Left ventricle myocardium inferior (tissue), 1 donor: Measurements from ENCODE around the gene PID1. TPM values are rescaled to one million over a fixed set of nuclear protein-coding genes. Genes with fewer than 3 reads are reported as not detected.

ENCODE experiments used
- DNase-seq: peaks from one replicate; pipeline ENCODE4 v3.0.0-alpha.2; 2020
- H3K27ac ChIP-seq: fragments of 200-600 bp; replicated peaks from 2 replicates; pipeline ENCODE4 v1.8.0; 2021
- H3K27me3 ChIP-seq: fragments of 200-600 bp; 2 replicates; pipeline ENCODE4 v1.8.0; 2021; ENCODE audit warnings: low read depth
- H3K36me3 ChIP-seq: fragments of 200-600 bp; 2 replicates; pipeline ENCODE4 v1.8.0; 2021
- H3K4me1 ChIP-seq: fragments of 200-600 bp; 2 replicates; pipeline ENCODE4 v1.8.0; 2021
- H3K4me3 ChIP-seq: fragments of 200-600 bp; 2 replicates; pipeline ENCODE4 v1.8.0; 2021; ENCODE audit warnings: mild to moderate bottlenecking, moderate library complexity
- H3K9me3 ChIP-seq: fragments of 200-600 bp; replicated peaks from 2 replicates; pipeline ENCODE4 v1.8.0; 2021
- CTCF ChIP-seq: fragments of 200-600 bp; IDR thresholded peaks from 2 replicates; pipeline ENCODE4 v1.8.0; 2021; ENCODE audit warnings: antibody characterized with exemption, mild to moderate bottlenecking, borderline replicate concordance
- intact Hi-C: fragments of 100-400 bp; cut with micrococcal nuclease; formaldehyde crosslinking; loops from one replicate; pipeline ENCODE4 v1.11.0; 2022
- total RNA-seq: library from RNA; stranded (reverse); fragmentation: NEBNext Ultra II Directional; extraction: Animal tissue kit (Norgen Biotek cat#: 25700); gene quantifications from one replicate; pipeline ENCODE4 v1.2.1, GENCODE V29; 2021
- donor health status: DM: no; HTN: yes; CAD: no; lungs with severe emphysema.

Gene PID1
- total RNA-seq, 1 donor from 2014 or later, result 7.8 TPM

- peaks cover 56% of the 10 kb centered on the region for H3K4me1 ChIP-seq
- H3K36me3 ChIP-seq, result no peaks in the 10 kb centered on the region
- DNase-seq, result no peak
- H3K27ac ChIP-seq, result peak overlapping the region; percentile 62
- intact Hi-C loops, result no loop called here
- TF ChIP-seq CTCF, result no peak
- peaks cover under 1% of the 10 kb centered on the region for H3K9me3 ChIP-seq
- no peak overlapping the region for H3K4me3 ChIP-seq
- no peaks in the 10 kb centered on the region for H3K27me3 ChIP-seq
Measured at GRCh38 chr2:229087843-229088516, 183.1 kb downstream of the PID1 start.

GRCh38 chr2:229087267-229087666 lies 183.8 kb downstream of the PID1 start:
- Histone ChIP-seq H3K36me3 (no peaks in the 10 kb centered on the region), H3K27me3 (no peaks in the 10 kb centered on the region), H3K4me3 (no peak overlapping the region), H3K27ac (peak overlapping the region; percentile 62), H3K4me1 (peaks cover 56% of the 10 kb centered on the region), H3K9me3 (peaks cover 8% of the 10 kb centered on the region)
- no peak for DNase-seq
- intact Hi-C loops, result no loop called here
- no peak for TF ChIP-seq CTCF

- intact Hi-C loops, result no loop called here
- no peak for TF ChIP-seq CTCF
- no peak for DNase-seq
- Histone ChIP-seq H3K9me3 (peaks cover 14% of the 10 kb centered on the region), H3K27ac (no peak overlapping the region), H3K4me3 (no peak overlapping the region), H3K27me3 (no peaks in the 10 kb centered on the region), H3K4me1 (peaks cover 62% of the 10 kb centered on the region), H3K36me3 (no peaks in the 10 kb centered on the region)
Measured at GRCh38 chr2:229085439-229085838, 185.6 kb downstream of the PID1 start.

DNA sequence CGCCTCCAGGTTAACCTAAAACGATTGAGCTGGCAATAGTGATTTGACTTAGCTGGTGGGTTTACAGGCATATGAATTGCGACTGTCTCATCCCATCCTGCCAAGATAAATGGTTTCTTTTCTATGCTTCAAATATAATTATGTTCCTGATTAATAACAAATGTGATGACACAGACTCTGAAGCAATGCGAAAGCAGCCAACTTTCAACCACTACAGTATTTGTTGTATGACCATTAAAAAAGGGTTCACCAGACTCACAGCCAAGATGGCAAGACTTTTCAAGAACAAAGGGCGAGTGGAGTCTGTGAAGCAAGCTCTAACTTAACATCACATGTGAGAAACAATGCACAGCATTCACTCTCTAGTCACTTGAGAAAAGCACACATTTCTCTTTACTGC lies 186.6 kb downstream of the PID1 start:
- no peaks in the 10 kb centered on the region for H3K27me3 ChIP-seq
- H3K27ac ChIP-seq, result peak overlapping the region; percentile 78
- intact Hi-C loops, result no loop called here

DNA sequence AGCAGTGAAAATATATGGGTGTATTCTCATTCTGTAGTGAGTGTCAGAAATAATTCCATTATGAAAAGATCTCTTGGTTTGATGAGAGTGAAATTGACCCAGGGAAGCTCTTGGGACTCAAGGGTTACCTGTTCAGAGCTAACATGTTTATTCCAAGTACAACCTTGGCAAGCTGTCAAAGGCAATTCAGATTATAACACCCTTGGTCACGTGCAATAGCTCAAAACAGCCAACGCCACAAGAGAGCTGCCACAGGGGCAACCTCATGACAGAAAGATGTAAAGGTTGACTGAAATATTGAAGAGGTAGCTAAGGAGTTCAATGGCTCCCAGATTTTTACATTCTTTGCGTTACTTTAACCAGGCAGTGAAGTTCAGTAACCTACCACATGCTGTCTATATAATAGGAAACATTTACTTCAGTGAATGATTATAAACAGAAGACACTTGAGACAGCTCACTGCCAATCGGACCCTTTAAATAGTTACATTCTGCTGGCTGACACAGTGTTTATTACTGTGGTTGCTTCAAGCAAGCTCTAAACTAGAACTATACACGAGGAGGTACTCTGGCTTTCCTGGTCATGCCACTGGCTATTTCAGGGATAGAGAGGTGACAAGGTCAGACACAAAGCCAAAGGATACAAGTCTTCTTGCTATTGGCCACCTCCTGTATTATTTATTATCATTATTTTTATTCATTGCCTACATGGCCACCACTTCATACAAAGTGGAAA lies 187.3 kb downstream of the PID1 start:
- no peak overlapping the region for H3K4me3 ChIP-seq
- H3K9me3 ChIP-seq, result peaks cover 14% of the 10 kb centered on the region
- DNase-seq, result no peak
- H3K27me3 ChIP-seq, result no peaks in the 10 kb centered on the region
- H3K4me1 ChIP-seq, result peaks cover 48% of the 10 kb centered on the region
- intact Hi-C loops, result no loop called here
- peak overlapping the region; percentile 78 for H3K27ac ChIP-seq
- no peaks in the 10 kb centered on the region for H3K36me3 ChIP-seq
- TF ChIP-seq CTCF, result no peak

More for the DNA sequence above, 186.6 kb downstream of the PID1 start:
- no peak for TF ChIP-seq CTCF
- Histone ChIP-seq H3K4me3 (no peak overlapping the region), H3K36me3 (no peaks in the 10 kb centered on the region), H3K4me1 (peaks cover 55% of the 10 kb centered on the region), H3K9me3 (peaks cover 14% of the 10 kb centered on the region)
- no peak for DNase-seq
